ENCODE measurements around the gene STOX2. TPM values are rescaled to one million over a fixed set of nuclear protein-coding genes. Genes with fewer than 3 reads are reported as not detected.

STOX2 gene
- total and polyA plus RNA-seq, 2 donors (not counting 3 experiments of a cell fraction or from before 2014, with no cell fraction given), result 0.03 to 0.24 TPM

DNA sequence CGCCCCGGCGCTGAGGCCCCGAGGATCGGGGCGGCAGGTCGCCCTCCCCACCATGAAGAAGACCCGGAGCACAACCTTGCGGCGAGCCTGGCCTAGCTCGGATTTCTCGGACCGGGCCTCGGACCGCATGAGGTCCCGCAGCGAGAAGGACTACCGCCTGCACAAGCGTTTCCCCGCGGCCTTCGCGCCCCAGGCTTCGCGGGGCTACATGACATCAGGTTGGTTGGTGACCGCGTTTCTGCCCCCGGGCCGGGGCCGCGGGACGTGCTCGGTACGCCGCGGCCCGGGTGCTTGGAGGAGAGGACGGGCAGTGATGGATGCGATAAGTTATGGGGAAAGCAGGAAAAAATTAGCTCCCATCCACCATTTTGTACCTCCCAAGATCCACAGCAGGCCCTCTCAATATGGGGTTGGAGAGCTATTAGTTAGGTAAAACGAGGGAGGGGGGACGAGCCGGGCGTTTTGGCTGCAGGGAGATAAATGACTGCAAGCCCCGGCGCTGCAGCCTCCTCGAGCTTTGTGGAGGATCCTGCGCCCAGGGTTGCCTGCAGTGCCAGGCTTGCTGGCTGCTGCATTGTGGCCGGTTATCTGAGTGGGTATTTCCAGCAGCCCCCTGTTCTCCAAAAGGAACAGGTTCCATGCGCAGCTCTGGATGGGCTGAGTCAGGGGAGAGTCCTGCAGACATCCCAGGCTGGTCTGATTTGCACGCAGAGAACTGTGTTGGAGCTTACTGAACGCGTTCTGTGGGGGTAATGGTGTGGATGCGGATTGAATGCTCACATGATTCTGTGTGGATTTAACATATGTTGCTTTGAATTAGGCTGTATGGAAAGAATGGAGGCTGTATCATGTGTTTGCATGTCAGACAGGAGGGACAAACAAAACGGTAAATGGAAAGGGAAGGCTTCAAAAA, 1.9 kb downstream of the STOX2 start:
- ChIA-PET CTCF (no interaction called here), POLR2A (no interaction called here)
- Histone ChIP-seq H3K27me3 (ENCODE audit: control insufficient read depth in 2 of 2, insufficient read depth in 2 of 2, low read length in 2 of 2) (peaks cover 19 to 25% of the 10 kb centered on the region in 2 experiments), H3K9me1 (replicated peaks; ENCODE audit: control insufficient read depth, extremely low read depth, insufficient read depth, low read length) (no peaks in the 10 kb centered on the region), H3K9me3 (replicated peaks; ENCODE audit: control insufficient read depth, insufficient read depth, low read length) (no peaks in the 10 kb centered on the region), H3K36me3 (ENCODE audit: control insufficient read depth in 2 of 2, extremely low read depth in 1 of 2, insufficient read depth in 2 of 2, low read length in 2 of 2) (no peaks in the 10 kb centered on the region), H3K27ac (ENCODE audit: insufficient read depth, low read depth, low read length) (no peak overlapping the region), H2AFZ (ENCODE audit: low read depth, low read length) (no peak overlapping the region), H3K9ac (replicated peaks; ENCODE audit: extremely low read depth, insufficient read depth, low read length) (no peak overlapping the region), H3K4me3 (replicated peaks in 1 of 3; ENCODE audit: insufficient read depth in 1 of 3, low read depth in 1 of 3, low read length in 3 of 3) (no peak overlapping the region), H3K4me2 (ENCODE audit: insufficient read depth, low read length) (no peak overlapping the region), H3K4me1 (ENCODE audit: control insufficient read depth, extremely low read depth, insufficient read depth, low read length) (no peaks in the 10 kb centered on the region), H3K79me2 (ENCODE audit: control insufficient read depth, insufficient read depth, low read length) (no peaks in the 10 kb centered on the region), H4K20me1 (replicated peaks; ENCODE audit: control insufficient read depth, extremely low read depth, insufficient read depth, low read length) (no peaks in the 10 kb centered on the region)
- dilution Hi-C loops (cut with MboI; ENCODE audit: extremely low pct_ligation_motif_present, low sequenced_read_pairs) (no loop called here), intact Hi-C loops (cut with micrococcal nuclease) (loop anchor here (5.0 kb wide), 1 partner anchor 185 kb away; no protein-coding TSS in a partner anchor)
- no peak for FAIRE-seq
- no peak for DNase-seq (ENCODE audit: low read depth, low spot score)
- no TSS peak for BruUV-seq (replicated peaks)
- TF ChIP-seq EZH2 (IDR thresholded peaks at IDR 0.05; ENCODE audit: borderline replicate concordance, low read depth, low read length, severe bottlenecking) (peak; percentile 57), JUN (IDR thresholded peaks at IDR 0.05; ENCODE audit: borderline replicate concordance, insufficient read depth, insufficient read length, low read depth) (no peak)

DNA sequence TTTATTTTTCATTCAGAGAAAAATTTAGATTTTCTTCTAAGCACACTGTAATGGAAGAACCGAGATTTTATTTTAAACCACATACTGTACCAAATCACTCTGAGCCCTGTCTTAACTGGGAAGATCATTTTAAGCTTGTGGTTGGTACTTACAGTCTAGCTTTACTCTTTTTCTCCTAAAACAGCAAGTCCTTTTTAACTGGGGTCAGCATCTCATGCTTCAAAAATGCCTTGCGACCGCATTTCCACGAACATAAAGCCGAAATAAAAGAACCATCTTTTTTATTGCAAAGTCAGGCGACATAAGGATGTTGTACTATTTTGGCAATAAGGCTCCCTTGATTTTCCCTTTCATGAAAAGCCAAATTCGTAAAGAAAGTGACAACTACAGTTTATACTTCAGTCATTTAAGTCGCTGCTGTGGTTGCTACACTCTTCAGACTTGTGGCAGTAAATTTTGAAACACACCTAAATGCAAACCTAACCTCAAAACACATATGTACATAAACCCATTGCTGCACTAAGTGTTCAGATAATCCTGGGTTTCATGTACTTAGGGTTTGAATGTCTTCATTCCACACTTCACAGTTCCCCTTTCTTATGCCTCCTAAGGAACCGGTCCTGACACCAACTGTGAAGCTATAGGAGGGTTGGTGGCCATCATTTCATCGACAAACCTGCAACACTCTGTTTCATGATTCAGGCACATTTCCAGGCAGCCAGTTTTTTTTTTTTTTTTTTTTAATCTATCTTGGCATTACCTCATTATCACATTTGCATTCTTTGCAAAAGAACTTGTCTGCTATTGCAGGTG, 3.0 kb downstream of the STOX2 start:
- Histone ChIP-seq H4K20me1 (replicated peaks; ENCODE audit: control insufficient read depth, extremely low read depth, insufficient read depth, low read length) (no peaks in the 10 kb centered on the region), H3K4me1 (ENCODE audit: control insufficient read depth, extremely low read depth, insufficient read depth, low read length) (no peaks in the 10 kb centered on the region), H3K79me2 (ENCODE audit: control insufficient read depth, insufficient read depth, low read length) (no peaks in the 10 kb centered on the region), H2AFZ (ENCODE audit: low read depth, low read length) (no peak overlapping the region), H3K4me2 (ENCODE audit: insufficient read depth, low read length) (no peak overlapping the region), H3K9me1 (replicated peaks; ENCODE audit: control insufficient read depth, extremely low read depth, insufficient read depth, low read length) (no peaks in the 10 kb centered on the region), H3K9me3 (replicated peaks; ENCODE audit: control insufficient read depth, insufficient read depth, low read length) (no peaks in the 10 kb centered on the region), H3K4me3 (replicated peaks in 1 of 3; ENCODE audit: insufficient read depth in 1 of 3, low read depth in 1 of 3, low read length in 3 of 3) (no peak overlapping the region), H3K36me3 (ENCODE audit: control insufficient read depth in 2 of 2, extremely low read depth in 1 of 2, insufficient read depth in 2 of 2, low read length in 2 of 2) (no peaks in the 10 kb centered on the region), H3K27ac (ENCODE audit: insufficient read depth, low read depth, low read length) (no peak overlapping the region), H3K27me3 (ENCODE audit: control insufficient read depth in 2 of 2, insufficient read depth in 2 of 2, low read length in 2 of 2) (peaks cover 19 to 25% of the 10 kb centered on the region in 2 experiments), H3K9ac (replicated peaks; ENCODE audit: extremely low read depth, insufficient read depth, low read length) (no peak overlapping the region)
- TF ChIP-seq, protein P1, sequence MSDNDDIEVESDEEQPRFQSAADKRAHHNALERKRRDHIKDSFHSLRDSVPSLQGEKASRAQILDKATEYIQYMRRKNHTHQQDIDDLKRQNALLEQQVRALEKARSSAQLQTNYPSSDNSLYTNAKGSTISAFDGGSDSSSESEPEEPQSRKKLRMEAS (IDR thresholded peaks at IDR 0.05; ENCODE audit: insufficient read depth, insufficient read length), result no peak
- TF ChIP-seq EZH2 (IDR thresholded peaks at IDR 0.05; ENCODE audit: borderline replicate concordance, low read depth, low read length, severe bottlenecking) (no peak), POLR2A (IDR thresholded peaks at IDR 0.05; ENCODE audit: low read depth, low read length) (no peak)
- FAIRE-seq (no peak), DNase-seq (ENCODE audit: low read depth, low spot score) (no peak)
- CTCF ChIA-PET, result no interaction called here
- POLR2A ChIA-PET, result no interaction called here
- BruUV-seq (replicated peaks), result no TSS peak
- dilution Hi-C loops (cut with MboI; ENCODE audit: extremely low pct_ligation_motif_present, low sequenced_read_pairs) (no loop called here), intact Hi-C loops (cut with micrococcal nuclease) (loop anchor here (5.0 kb wide), 1 partner anchor 186 kb away; no protein-coding TSS in a partner anchor)
